HFFc6 (cell line): ENCODE results near the gene GSDME. TPM values are rescaled to one million over a fixed set of nuclear protein-coding genes. Genes with fewer than 3 reads are reported as not detected.

Experiments used
- DNase-seq: peaks from one replicate; pipeline ENCODE4 v3.0.0-alpha.2; 2018
- H3K27ac Mint-ChIP-seq: 2 replicates; pipeline ENCODE4 v1.8.0; 2020; ENCODE audit warnings: mild to moderate bottlenecking, mixed read lengths
- H3K27me3 Mint-ChIP-seq: 2 replicates; pipeline ENCODE4 v1.8.0; 2021; ENCODE audit warnings: mild to moderate bottlenecking, moderate library complexity, mixed read lengths; ENCODE audit not compliant: insufficient read depth
- H3K36me3 Mint-ChIP-seq: 2 replicates; pipeline ENCODE4 v1.8.0; 2021; ENCODE audit warnings: low read depth, mixed read lengths
- H3K4me1 Mint-ChIP-seq: 2 replicates; pipeline ENCODE4 v1.8.0; 2020; ENCODE audit warnings: low read depth, mixed read lengths
- H3K4me3 Mint-ChIP-seq: 2 replicates; pipeline ENCODE4 v1.8.0; 2020; ENCODE audit warnings: mild to moderate bottlenecking, moderate library complexity, mixed read lengths
- H3K9me3 Mint-ChIP-seq: 2 replicates; pipeline ENCODE4 v1.8.0; 2020; ENCODE audit warnings: mild to moderate bottlenecking, mixed read lengths
- CTCF ChIP-seq: fragments of 200-600 bp; sonication (generic); IDR thresholded peaks from 2 replicates; pipeline ENCODE4 v1.5.0; 2021; ENCODE audit warnings: antibody characterized with exemption, mild to moderate bottlenecking
- total RNA-seq, 6 experiments: library from RNA; stranded (reverse); fragmentation: NEBNext Ultra II Directional; extraction: Animal tissue kit (Norgen Biotek cat#: 25700); gene quantifications; 2 replicates in 1 of 6; 3 replicates in 5 of 6; pipeline ENCODE4 v1.2.3, GENCODE V29; 2021

The GSDME gene
- total RNA-seq, 6 experiments from 2014 or later = 37.1 to 49.8 (median 42.8) TPM

GRCh38 chr7:24709585-24710360, 47.5 kb downstream of the GSDME start:
- Mint-ChIP-seq H3K27ac (no peak overlapping the region), H3K27me3 (no peaks in the 10 kb centered on the region), H3K9me3 (no peaks in the 10 kb centered on the region), H3K4me1 (peaks cover 8% of the 10 kb centered on the region), H3K36me3 (peaks cover 24% of the 10 kb centered on the region), H3K4me3 (no peak overlapping the region)
- no peak for DNase-seq
- no peak for TF ChIP-seq CTCF

DNA sequence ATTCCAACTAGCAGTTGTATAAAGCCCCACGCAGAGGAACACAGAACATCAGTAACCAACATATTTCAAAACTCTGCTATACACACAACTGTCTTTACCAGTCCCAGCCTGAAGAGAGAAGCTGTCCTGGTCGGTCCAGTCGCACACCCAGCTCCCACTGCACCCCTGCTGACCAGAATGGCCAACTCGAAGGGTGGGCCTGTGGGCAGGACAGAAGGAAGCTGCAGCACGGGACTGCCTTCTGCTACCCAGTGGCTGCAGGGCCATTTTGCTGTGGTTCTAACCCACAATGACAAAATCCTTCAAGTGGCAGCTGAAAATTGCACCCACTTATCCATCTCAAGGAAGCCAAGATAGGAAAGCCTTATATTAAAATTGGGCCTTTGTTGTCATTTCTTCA, 48.2 kb downstream of the GSDME start:
- no peak for DNase-seq
- no peak overlapping the region for H3K4me3 Mint-ChIP-seq
- H3K9me3 Mint-ChIP-seq = no peaks in the 10 kb centered on the region
- peaks cover 22% of the 10 kb centered on the region for H3K36me3 Mint-ChIP-seq
- no peak overlapping the region for H3K27ac Mint-ChIP-seq
- no peak for TF ChIP-seq CTCF
- H3K27me3 Mint-ChIP-seq = no peaks in the 10 kb centered on the region
- peaks cover 10% of the 10 kb centered on the region for H3K4me1 Mint-ChIP-seq

GRCh38 chr7:24707988-24708615, 49.2 kb downstream of the GSDME start:
- no peak for TF ChIP-seq CTCF
- Mint-ChIP-seq H3K27me3 (no peaks in the 10 kb centered on the region; the same call in 1 of the 2 replicates), H3K4me3 (no peak overlapping the region), H3K4me1 (peaks cover 20% of the 10 kb centered on the region), H3K27ac (no peak overlapping the region), H3K36me3 (peaks cover 16% of the 10 kb centered on the region), H3K9me3 (no peaks in the 10 kb centered on the region)
- DNase-seq = no peak

DNA sequence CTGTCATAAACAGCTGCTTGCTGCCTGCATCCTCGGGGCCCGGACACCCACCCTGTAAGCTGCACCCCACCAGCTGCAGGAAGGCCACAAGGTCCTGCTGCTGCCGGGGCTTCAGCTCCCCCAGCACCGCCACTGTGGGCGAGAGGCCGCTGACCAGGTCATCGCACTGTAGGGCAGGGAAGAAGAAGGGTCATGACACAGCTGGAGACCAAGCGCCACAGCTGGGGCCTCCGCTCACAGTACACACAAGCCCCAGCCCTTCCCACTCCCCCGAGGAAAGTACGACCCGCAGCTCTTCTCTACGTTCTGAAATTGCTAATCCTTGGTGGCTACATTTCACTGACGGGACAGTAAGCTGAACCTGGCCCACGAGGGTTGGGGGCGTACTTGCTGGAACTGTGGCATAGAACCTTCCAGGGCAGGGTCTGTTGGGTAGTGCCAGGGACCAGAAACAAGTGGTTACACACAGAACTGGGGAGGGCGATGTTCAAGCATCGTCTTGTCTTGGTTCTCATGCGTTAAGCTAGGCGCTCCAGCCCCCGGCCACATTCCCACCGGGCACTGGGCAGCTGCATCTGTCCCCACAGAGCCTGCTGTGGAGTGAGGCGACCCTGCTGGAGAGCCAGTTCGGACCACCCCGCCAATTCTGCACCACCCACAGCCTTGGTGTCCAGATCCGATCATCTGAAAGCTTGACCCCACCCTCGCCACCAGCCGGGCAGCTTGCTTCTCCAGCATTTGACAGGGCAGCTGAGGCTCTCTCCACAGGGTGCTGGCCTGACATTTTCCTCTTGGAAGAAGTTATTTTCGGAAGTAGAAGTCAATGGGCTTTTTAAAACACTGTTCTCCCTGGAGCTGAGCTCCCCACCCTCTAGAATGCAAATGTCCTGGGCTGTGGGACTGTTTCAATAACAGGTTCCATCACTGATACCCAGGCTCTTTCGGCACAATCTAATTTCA, 50.8 kb downstream of the GSDME start:
- Mint-ChIP-seq H3K36me3 (peaks cover 14% of the 10 kb centered on the region), H3K27me3 (no peaks in the 10 kb centered on the region; the same call in 1 of the 2 replicates), H3K9me3 (no peaks in the 10 kb centered on the region), H3K4me3 (no peak overlapping the region), H3K27ac (no peak overlapping the region), H3K4me1 (peaks cover 36% of the 10 kb centered on the region)
- no peak for TF ChIP-seq CTCF
- DNase-seq = no peak

DNA sequence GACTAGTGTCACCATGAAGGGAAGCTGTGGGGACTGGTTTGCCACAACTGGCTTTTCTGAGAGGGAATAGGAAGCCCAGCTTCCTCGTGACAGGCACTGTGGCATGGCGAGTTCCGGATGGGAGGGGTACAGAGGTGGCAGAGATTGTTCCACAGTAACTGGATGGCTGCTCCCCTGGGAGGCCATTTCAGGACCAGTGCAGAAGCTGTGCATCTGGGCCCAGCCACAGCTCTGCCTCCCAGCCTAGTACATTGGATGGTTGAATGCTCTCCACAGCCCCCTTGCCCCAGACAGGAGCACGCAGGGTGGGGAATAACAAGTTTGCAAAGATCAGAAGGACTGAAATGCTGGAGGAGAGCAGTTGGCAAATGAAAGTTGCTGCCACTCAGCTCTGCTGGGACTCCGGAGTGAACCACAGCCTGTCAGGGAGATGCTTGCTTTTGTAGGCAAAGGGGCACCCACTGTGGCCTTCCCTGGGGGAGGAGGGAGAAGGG, 51.8 kb downstream of the GSDME start:
- no peak for DNase-seq
- Mint-ChIP-seq H3K4me1 (peaks cover 45% of the 10 kb centered on the region), H3K9me3 (no peaks in the 10 kb centered on the region), H3K27me3 (no peaks in the 10 kb centered on the region; the same call in 1 of the 2 replicates), H3K27ac (no peak overlapping the region), H3K36me3 (peaks cover 14% of the 10 kb centered on the region), H3K4me3 (no peak overlapping the region)
- TF ChIP-seq CTCF = no peak
